PC-3 (cell line): Measurements from ENCODE around the gene CACNA1S. TPM values are rescaled to one million over a fixed set of nuclear protein-coding genes. Genes with fewer than 3 reads are reported as not detected.

Source experiments
- ATAC-seq: fragments of 200-7000 bp; cut with Tn5 transposase; 2 replicates; pipeline ENCODE4 v1.9.1; 2020; ENCODE audit warnings: mild to moderate bottlenecking, moderate library complexity
- BruUV-seq: library from RNA; stranded (reverse); fragments of 400-500 nt; replicated peaks from 2 replicates; lab custom pipeline; 2021; lab: Mats Ljungman, UMichigan
- CTCF ChIA-PET: fragments of 300-600 bp; sonication (Branson Sonifier 250); formaldehyde crosslinking; loops from one replicate; lab custom pipeline; 2022; ENCODE audit warnings: antibody characterized with exemption; lab: Charles Lee
- POLR2A ChIA-PET: fragments of 300-600 bp; sonication (Branson Sonifier 250); formaldehyde crosslinking; loops from one replicate; lab custom pipeline; 2022; ENCODE audit warnings: antibody characterized with exemption; ENCODE audit not compliant: unreplicated experiment; lab: Charles Lee
- DNase-seq: peaks from one replicate; pipeline ENCODE4 v3.0.0-alpha.2; 2015
- H2AFZ ChIP-seq: fragments of 300-600 bp; sonication (generic); 2 replicates; pipeline ENCODE4 v1.6.0; 2016; ENCODE audit warnings: antibody characterized with exemption, low read length
- H3F3A ChIP-seq: fragments of 300-600 bp; sonication (generic); one replicate; pipeline ENCODE4 v1.6.0; 2017; ENCODE audit warnings: antibody characterized with exemption, low read length, control low read depth, mild to moderate bottlenecking; ENCODE audit not compliant: unreplicated experiment
- H3K27ac ChIP-seq: fragments of 300-600 bp; sonication (generic); 2 replicates; pipeline ENCODE4 v1.5.1; 2016; ENCODE audit warnings: mild to moderate bottlenecking, low read length
- H3K27me3 ChIP-seq: fragments of 300-600 bp; sonication (generic); 2 replicates; pipeline ENCODE4 v1.6.1; 2016; ENCODE audit warnings: low read length, mixed read lengths
- H3K36me3 ChIP-seq: fragments of 300-600 bp; sonication (generic); 2 replicates; pipeline ENCODE4 v1.6.1; 2016; ENCODE audit warnings: low read depth, mixed run types, low read length, mixed read lengths
- H3K4me1 ChIP-seq: fragments of 300-600 bp; sonication (generic); 2 replicates; pipeline ENCODE4 v1.5.1; 2016; ENCODE audit warnings: low read length; ENCODE audit not compliant: insufficient read depth
- H3K4me2 ChIP-seq: fragments of 300-600 bp; sonication (generic); 2 replicates; pipeline ENCODE4 v1.6.0; 2016; ENCODE audit warnings: low read length
- H3K4me3 ChIP-seq: fragments of 300-600 bp; sonication (generic); 2 replicates; pipeline ENCODE4 v1.5.1; 2016; ENCODE audit warnings: mild to moderate bottlenecking, low read length, mixed read lengths
- H3K79me2 ChIP-seq: fragments of 300-600 bp; sonication (generic); 2 replicates; pipeline ENCODE4 v1.6.1; 2017; ENCODE audit warnings: low read length, mixed read lengths
- H3K9ac ChIP-seq: fragments of 300-600 bp; sonication (generic); 2 replicates; pipeline ENCODE4 v1.6.0; 2016; ENCODE audit warnings: mild to moderate bottlenecking, low read length
- H3K9me2 ChIP-seq: fragments of 300-600 bp; sonication (generic); replicated peaks from 2 replicates; pipeline ENCODE4 v1.6.1; 2016; ENCODE audit warnings: mixed run types, low read length, mixed read lengths
- H3K9me3 ChIP-seq: fragments of 300-600 bp; sonication (generic); 2 replicates; pipeline ENCODE4 v1.6.1; 2016; ENCODE audit warnings: low read length, mixed read lengths
- H4K20me1 ChIP-seq: fragments of 300-600 bp; sonication (generic); 2 replicates; pipeline ENCODE4 v1.6.1; 2016; ENCODE audit warnings: low read length, mixed read lengths
- EZH2 ChIP-seq: fragments of 300-600 bp; sonication (generic); IDR thresholded peaks from one replicate; pipeline ENCODE4 v1.6.1; 2017; ENCODE audit warnings: antibody characterized with exemption, mild to moderate bottlenecking, low read length; ENCODE audit not compliant: unreplicated experiment
- EZH2phosphoT487 ChIP-seq: fragments of 300-600 bp; sonication (generic); IDR thresholded peaks from 2 replicates; pipeline ENCODE4 v1.6.1; 2018; ENCODE audit warnings: mild to moderate bottlenecking, antibody characterized with exemption, low read length, borderline replicate concordance
- intact Hi-C: fragments of 100-400 bp; cut with micrococcal nuclease; formaldehyde crosslinking; loops from 2 replicates; pipeline ENCODE4 v1.9.0; 2023
- total RNA-seq: library from RNA; depleted of rRNA; stranded (reverse); fragments of >200 nt; gene quantifications from 2 replicates; pipeline ENCODE4 v1.2.3, GENCODE V29; 2014
- TF ChIP-seq, protein P1 (sequence below): fragments of 300-600 bp; sonication (generic); conservative IDR thresholded peaks from 2 replicates; pipeline ENCODE4 v1.5.1; 2017; ENCODE audit warnings: antibody characterized with exemption, low read depth, mild to moderate bottlenecking, low read length

CACNA1S gene
- total RNA-seq, 1 experiment from 2014 or later: not detected

DNA sequence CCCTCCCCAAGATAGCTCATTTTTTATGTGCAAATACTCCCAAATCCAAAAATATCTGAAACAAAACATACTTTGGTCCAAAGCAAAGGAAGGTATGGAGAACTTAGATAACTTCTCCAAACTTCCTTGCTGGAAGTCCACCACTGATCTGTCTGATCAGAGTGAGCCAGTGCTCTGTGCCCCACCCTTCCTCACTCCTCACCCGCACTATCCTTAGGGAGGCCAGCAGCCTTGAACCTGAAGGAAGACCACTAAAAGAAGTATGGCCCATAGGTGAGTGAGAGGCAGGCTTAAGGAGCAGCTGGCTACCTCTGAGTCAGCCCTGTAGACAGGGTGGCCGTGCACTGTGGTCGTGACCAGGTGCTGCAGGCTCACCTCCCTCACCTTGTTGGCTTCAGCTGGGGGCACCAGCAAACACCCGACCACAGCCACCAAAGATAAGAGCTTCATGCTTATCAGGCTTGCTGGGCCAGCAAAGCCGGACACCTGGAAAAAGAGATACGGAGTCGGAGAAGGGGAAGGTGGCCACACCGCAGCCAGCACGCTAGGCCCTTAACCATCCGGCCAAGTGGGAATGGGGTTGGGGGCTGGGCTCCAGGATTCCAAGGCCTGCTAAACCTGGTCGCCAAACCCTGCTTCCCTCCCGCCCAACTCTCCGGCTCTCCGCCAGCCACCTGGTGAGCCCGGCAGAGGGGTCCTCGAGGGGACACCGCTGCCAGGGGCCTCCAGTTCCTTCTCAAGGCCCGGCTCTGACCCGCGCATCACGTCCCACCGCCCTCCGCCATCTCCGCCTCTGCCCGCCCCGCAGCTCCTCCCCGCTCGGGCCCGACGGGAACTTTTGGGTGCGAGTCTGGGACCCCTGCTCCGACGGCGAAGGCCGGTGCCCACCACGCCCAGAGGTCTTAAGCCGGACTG is 41.5 kb upstream of the CACNA1S start:
- DNase-seq: peak; percentile 37
- intact Hi-C loops: loop anchor here (1.0 kb wide), 4 partner anchors 17 to 77 kb away; no protein-coding TSS in a partner anchor

DNA sequence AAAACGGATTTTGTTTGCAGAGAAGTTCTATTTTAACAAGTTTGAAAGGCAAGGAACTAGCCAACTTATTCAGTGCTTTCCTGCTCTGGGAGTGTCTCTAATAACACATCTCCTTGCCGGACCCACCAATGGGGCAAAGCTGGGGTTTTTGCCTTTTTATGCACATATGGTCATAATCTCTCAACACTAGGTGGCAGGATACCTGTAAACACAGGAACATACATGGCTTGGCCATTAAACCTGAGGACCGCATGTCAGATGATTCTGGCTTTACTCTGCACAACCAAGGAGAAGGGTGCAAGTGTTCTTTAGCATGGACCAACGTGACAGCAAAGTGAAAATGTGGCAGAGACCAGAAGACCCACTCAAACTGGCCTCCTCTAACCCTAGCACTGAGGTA is 37.2 kb upstream of the CACNA1S start:
- Histone ChIP-seq H3K9me3 (no peaks in the 10 kb centered on the region), H3K9me2 (no peaks in the 10 kb centered on the region), H3K4me3 (no peak overlapping the region), H3K9ac (no peak overlapping the region), H4K20me1 (no peaks in the 10 kb centered on the region), H3K27me3 (no peaks in the 10 kb centered on the region), H3K79me2 (peaks cover 23% of the 10 kb centered on the region), H3K36me3 (peaks cover 73% of the 10 kb centered on the region), H2AFZ (no peak overlapping the region), H3K4me2 (no peak overlapping the region), H3K4me1 (peaks cover 15% of the 10 kb centered on the region), H3F3A (no peaks in the 10 kb centered on the region), H3K27ac (no peak overlapping the region)
- peak; percentile 48 for ATAC-seq
- intact Hi-C loops: loop anchor here (1.0 kb wide), 3 partner anchors 21 to 74 kb away; no protein-coding TSS in a partner anchor
- ChIA-PET CTCF (interaction anchor here (0.8 to 1.9 kb wide), 4 partner anchors 12 to 80 kb away, joined by 3 to 15 read pairs (median 7); no protein-coding TSS in a partner anchor), POLR2A (no interaction called here)
- peak; percentile 94 for DNase-seq
- TF ChIP-seq EZH2phosphoT487: no peak
- TF ChIP-seq, protein P1, sequence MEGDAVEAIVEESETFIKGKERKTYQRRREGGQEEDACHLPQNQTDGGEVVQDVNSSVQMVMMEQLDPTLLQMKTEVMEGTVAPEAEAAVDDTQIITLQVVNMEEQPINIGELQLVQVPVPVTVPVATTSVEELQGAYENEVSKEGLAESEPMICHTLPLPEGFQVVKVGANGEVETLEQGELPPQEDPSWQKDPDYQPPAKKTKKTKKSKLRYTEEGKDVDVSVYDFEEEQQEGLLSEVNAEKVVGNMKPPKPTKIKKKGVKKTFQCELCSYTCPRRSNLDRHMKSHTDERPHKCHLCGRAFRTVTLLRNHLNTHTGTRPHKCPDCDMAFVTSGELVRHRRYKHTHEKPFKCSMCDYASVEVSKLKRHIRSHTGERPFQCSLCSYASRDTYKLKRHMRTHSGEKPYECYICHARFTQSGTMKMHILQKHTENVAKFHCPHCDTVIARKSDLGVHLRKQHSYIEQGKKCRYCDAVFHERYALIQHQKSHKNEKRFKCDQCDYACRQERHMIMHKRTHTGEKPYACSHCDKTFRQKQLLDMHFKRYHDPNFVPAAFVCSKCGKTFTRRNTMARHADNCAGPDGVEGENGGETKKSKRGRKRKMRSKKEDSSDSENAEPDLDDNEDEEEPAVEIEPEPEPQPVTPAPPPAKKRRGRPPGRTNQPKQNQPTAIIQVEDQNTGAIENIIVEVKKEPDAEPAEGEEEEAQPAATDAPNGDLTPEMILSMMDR: peak; percentile 99
- BruUV-seq: no TSS peak

More for the DNA sequence above, 41.5 kb upstream of the CACNA1S start:
- Histone ChIP-seq H3K4me2 (peak overlapping the region; percentile 88), H3K4me1 (peaks cover 20% of the 10 kb centered on the region), H3K4me3 (peak overlapping the region; percentile 72), H3K79me2 (peaks cover 23% of the 10 kb centered on the region), H3K27me3 (no peaks in the 10 kb centered on the region), H3K9me3 (no peaks in the 10 kb centered on the region), H3K9me2 (no peaks in the 10 kb centered on the region), H3F3A (no peaks in the 10 kb centered on the region), H3K36me3 (peaks cover 30% of the 10 kb centered on the region), H4K20me1 (no peaks in the 10 kb centered on the region), H3K27ac (no peak overlapping the region), H2AFZ (peak overlapping the region; percentile 77), H3K9ac (peak overlapping the region; percentile 71)
- ATAC-seq: peak; percentile 83
- ChIA-PET POLR2A (interaction anchor here (0.5 to 1.0 kb wide), 4 partner anchors 12 to 87 kb away, joined by 3 to 7 read pairs (median 4); no protein-coding TSS in a partner anchor), CTCF (interaction anchor here (0.6 to 1.3 kb wide), 6 partner anchors 8 to 295 kb away, joined by 3 to 9 read pairs (median 4); no protein-coding TSS in a partner anchor)
- BruUV-seq: TSS peak; percentile 30
- no peak for TF ChIP-seq EZH2
- TF ChIP-seq, protein P1: no peak
- no peak for TF ChIP-seq EZH2phosphoT487
